ENCODE data around the gene EBF3. TPM values are rescaled to one million over a fixed set of nuclear protein-coding genes. Genes with fewer than 3 reads are reported as not detected.

The EBF3 gene
- total RNA-seq, 2 experiments from 2014 or later: not detected

GRCh38 chr10:129962031-129962871 is 1.8 kb downstream of the EBF3 start:
- no peak for DNase-seq
- H3K4me1 Mint-ChIP-seq (ENCODE audit: low read depth): peaks cover 20% of the 10 kb centered on the region
- no peaks in the 10 kb centered on the region for H3K9me3 Mint-ChIP-seq
- H3K27ac Mint-ChIP-seq: no peak overlapping the region
- peaks cover 60% of the 10 kb centered on the region for H3K27me3 Mint-ChIP-seq
- H3K36me3 Mint-ChIP-seq: no peaks in the 10 kb centered on the region
- ChIA-PET CTCF (interaction anchor here (0.6 to 1.4 kb wide), 2 partner anchors 8 to 927 kb away, joined by 4 to 5 read pairs; no protein-coding TSS in a partner anchor), POLR2A (no interaction called here)
- intact Hi-C loops (cut with micrococcal nuclease): loop anchor here (5.0 to 10.0 kb wide), 3 partner anchors 87 to 925 kb away; partner anchors contain the start of gene C10orf143
- H3K4me3 Mint-ChIP-seq: peak overlapping the region; percentile 34

GRCh38 chr10:129961157-129961701 is 2.8 kb downstream of the EBF3 start:
- ChIA-PET CTCF (interaction anchor here (1.4 kb wide), 1 partner anchor 9 kb away, joined by 4 read pairs; no protein-coding TSS in a partner anchor), POLR2A (no interaction called here)
- Mint-ChIP-seq H3K27ac (no peak overlapping the region), H3K27me3 (peaks cover 64% of the 10 kb centered on the region), H3K4me1 (ENCODE audit: low read depth) (peaks cover 20% of the 10 kb centered on the region), H3K36me3 (no peaks in the 10 kb centered on the region), H3K4me3 (no peak overlapping the region), H3K9me3 (no peaks in the 10 kb centered on the region)
- intact Hi-C loops (cut with micrococcal nuclease): loop anchor here (5.0 to 10.0 kb wide), 3 partner anchors 86 to 924 kb away; partner anchors contain the start of gene C10orf143
- DNase-seq: no peak

GRCh38 chr10:129960481-129961156 is 3.5 kb downstream of the EBF3 start:
- Mint-ChIP-seq H3K4me3 (no peak overlapping the region), H3K27ac (no peak overlapping the region), H3K27me3 (peaks cover 63% of the 10 kb centered on the region), H3K4me1 (ENCODE audit: low read depth) (peaks cover 20% of the 10 kb centered on the region), H3K36me3 (no peaks in the 10 kb centered on the region), H3K9me3 (no peaks in the 10 kb centered on the region)
- ChIA-PET POLR2A (no interaction called here), CTCF (interaction anchor here (1.4 kb wide), 1 partner anchor 10 kb away, joined by 4 read pairs; no protein-coding TSS in a partner anchor)
- no peak for DNase-seq
- intact Hi-C loops (cut with micrococcal nuclease): loop anchor here (5.0 to 10.0 kb wide), 3 partner anchors 86 to 923 kb away; partner anchors contain the start of gene C10orf143

GRCh38 chr10:129959544-129960480 is 4.3 kb downstream of the EBF3 start:
- no peak for DNase-seq
- intact Hi-C loops (cut with micrococcal nuclease): loop anchor here (5.0 to 10.0 kb wide), 3 partner anchors 85 to 923 kb away; partner anchors contain the start of gene C10orf143
- ChIA-PET CTCF (interaction anchor here (1.6 kb wide), 1 partner anchor 12 kb away, joined by 5 read pairs; no protein-coding TSS in a partner anchor), POLR2A (no interaction called here)
- Mint-ChIP-seq H3K27ac (no peak overlapping the region), H3K27me3 (peaks cover 63% of the 10 kb centered on the region), H3K4me3 (no peak overlapping the region), H3K4me1 (ENCODE audit: low read depth) (peaks cover 20% of the 10 kb centered on the region), H3K36me3 (no peaks in the 10 kb centered on the region), H3K9me3 (no peaks in the 10 kb centered on the region)

- intact Hi-C loops (cut with micrococcal nuclease): no loop called here
- Mint-ChIP-seq H3K36me3 (no peaks in the 10 kb centered on the region), H3K9me3 (no peaks in the 10 kb centered on the region), H3K27ac (peak overlapping the region; percentile 56), H3K4me3 (peak overlapping the region; percentile 57), H3K4me1 (ENCODE audit: low read depth) (peaks cover 17% of the 10 kb centered on the region), H3K27me3 (peaks cover 67% of the 10 kb centered on the region)
- peak; percentile 27 for DNase-seq
- ChIA-PET POLR2A (no interaction called here), CTCF (interaction anchor here (1.6 kb wide), 1 partner anchor 13 kb away, joined by 5 read pairs; no protein-coding TSS in a partner anchor)
Observed at GRCh38 chr10:129958629-129959543, 5.2 kb downstream of the EBF3 start.

GRCh38 chr10:129958148-129958628 is 5.9 kb downstream of the EBF3 start:
- Mint-ChIP-seq H3K27ac (peak overlapping the region; percentile 56), H3K27me3 (peaks cover 69% of the 10 kb centered on the region), H3K9me3 (no peaks in the 10 kb centered on the region), H3K4me1 (ENCODE audit: low read depth) (peaks cover 16% of the 10 kb centered on the region), H3K4me3 (peak overlapping the region; percentile 57), H3K36me3 (no peaks in the 10 kb centered on the region)
- POLR2A ChIA-PET: no interaction called here
- DNase-seq: no peak
- CTCF ChIA-PET: no interaction called here
- intact Hi-C loops (cut with micrococcal nuclease): no loop called here

- Mint-ChIP-seq H3K27me3 (peaks cover 67% of the 10 kb centered on the region), H3K9me3 (no peaks in the 10 kb centered on the region), H3K27ac (no peak overlapping the region), H3K36me3 (no peaks in the 10 kb centered on the region), H3K4me3 (no peak overlapping the region), H3K4me1 (ENCODE audit: low read depth) (peaks cover 10% of the 10 kb centered on the region)
- ChIA-PET CTCF (no interaction called here), POLR2A (no interaction called here)
- no peak for DNase-seq
- intact Hi-C loops (cut with micrococcal nuclease): no loop called here
Observed at GRCh38 chr10:129956876-129957673, 7.0 kb downstream of the EBF3 start.

GRCh38 chr10:129956286-129956670 is 7.8 kb downstream of the EBF3 start:
- Mint-ChIP-seq H3K4me1 (ENCODE audit: low read depth) (peaks cover 10% of the 10 kb centered on the region), H3K4me3 (no peak overlapping the region), H3K27me3 (peaks cover 62% of the 10 kb centered on the region), H3K27ac (no peak overlapping the region), H3K36me3 (no peaks in the 10 kb centered on the region), H3K9me3 (no peaks in the 10 kb centered on the region)
- intact Hi-C loops (cut with micrococcal nuclease): no loop called here
- POLR2A ChIA-PET: no interaction called here
- no peak for DNase-seq
- CTCF ChIA-PET: no interaction called here

GRCh38 chr10:129955601-129956285 is 8.3 kb downstream of the EBF3 start:
- CTCF ChIA-PET: no interaction called here
- POLR2A ChIA-PET: no interaction called here
- Mint-ChIP-seq H3K4me3 (no peak overlapping the region), H3K9me3 (no peaks in the 10 kb centered on the region), H3K27me3 (peaks cover 59% of the 10 kb centered on the region), H3K4me1 (ENCODE audit: low read depth) (peaks cover 8% of the 10 kb centered on the region), H3K36me3 (no peaks in the 10 kb centered on the region), H3K27ac (no peak overlapping the region)
- no peak for DNase-seq
- intact Hi-C loops (cut with micrococcal nuclease): no loop called here
